GM19467 (cell line): Measurements from ENCODE around the gene THTPA.
"Not testable (repeated sequence)": the region's sequence is repeated elsewhere in the genome, so short reads cannot be mapped to it uniquely, and the experiment has no call there.

Experiments
- ATAC-seq: cut with Tn5 transposase; IDR thresholded peaks from one replicate; pipeline ENCODE4 v1.9.1; 2021; ENCODE audit warnings: mild to moderate bottlenecking, moderate library complexity; ENCODE audit not compliant: unreplicated experiment

Gene THTPA

DNA sequence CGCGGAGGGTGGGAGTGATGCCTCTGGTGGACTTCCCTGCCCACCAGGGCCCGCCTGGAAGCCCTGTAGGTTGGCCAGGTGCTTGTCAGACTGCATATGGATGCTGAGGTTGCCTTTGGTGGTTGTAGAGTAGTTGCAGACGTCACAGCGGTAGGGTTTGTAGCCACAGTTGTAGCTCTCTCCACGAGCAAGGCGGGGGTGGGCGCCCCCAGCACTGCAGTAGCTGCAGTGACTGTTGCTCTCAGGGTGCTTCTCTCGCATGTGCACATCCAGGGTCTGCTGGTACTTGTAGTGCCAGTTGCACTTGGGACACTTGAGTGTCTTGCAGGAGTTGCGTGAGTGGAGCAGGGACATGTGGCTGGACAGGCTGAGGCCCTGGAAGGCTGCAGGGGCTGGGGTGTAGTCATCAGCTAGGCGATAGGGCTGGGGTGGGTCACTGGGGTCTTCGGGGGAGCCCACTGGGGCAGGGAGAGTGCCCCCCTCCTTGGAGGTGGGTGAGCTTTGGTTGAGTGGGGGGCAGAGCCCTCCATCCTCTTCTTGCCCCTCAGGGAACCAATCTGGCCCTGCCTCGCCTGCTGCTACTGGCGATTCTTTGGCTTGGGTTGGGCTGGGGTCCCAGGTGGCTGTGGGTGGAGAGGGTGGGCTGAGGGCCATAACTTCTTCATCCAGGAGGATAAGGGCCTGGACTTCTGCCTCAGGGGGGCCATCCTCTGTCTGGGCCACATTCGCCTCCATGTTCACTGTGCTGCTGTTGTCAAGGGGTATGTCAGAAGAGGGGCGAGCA, 22.2 kb upstream of the THTPA start:
- ATAC-seq = no peak

DNA sequence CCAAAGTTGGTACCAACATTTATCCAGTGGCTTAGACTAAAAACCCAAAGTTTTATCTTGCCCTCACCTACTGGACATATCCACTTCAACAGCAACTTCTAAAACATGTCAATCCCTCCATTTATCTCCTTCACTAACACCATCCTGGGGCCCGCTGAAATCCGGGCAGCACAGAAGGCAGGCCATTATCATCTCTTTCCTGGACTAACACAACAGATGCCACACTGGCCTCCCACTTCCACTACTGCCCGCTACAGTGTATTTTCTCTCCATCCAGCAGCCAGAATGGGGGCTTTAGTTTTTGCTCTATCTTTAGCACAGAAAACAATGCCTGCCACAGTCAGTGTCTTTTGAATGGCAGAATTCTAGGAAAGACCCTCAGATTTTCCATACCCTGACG, 20.1 kb upstream of the THTPA start:
- no peak for ATAC-seq

DNA sequence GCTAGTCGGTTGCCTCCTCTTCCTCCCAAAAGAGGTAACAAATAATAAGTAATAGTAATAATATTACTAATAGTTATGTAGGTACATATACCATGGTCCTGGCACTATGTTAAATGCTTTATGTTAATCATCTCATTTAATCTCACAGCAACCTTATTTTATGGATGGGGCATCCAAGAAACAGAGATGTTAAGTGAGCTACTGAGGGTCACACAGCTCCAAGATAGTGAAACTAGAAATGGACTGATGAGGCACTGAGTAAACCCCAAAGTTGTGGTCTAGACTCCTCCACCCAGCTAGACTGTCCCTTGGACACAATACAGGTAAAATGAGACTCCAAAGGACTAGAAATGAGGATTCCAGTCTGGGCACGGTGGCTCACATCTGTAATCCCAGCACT, 19.6 kb upstream of the THTPA start:
- ATAC-seq = no peak

GRCh38 chr14:23536906-23537305, 19.2 kb upstream of the THTPA start:
- not testable (repeated sequence) for ATAC-seq

DNA sequence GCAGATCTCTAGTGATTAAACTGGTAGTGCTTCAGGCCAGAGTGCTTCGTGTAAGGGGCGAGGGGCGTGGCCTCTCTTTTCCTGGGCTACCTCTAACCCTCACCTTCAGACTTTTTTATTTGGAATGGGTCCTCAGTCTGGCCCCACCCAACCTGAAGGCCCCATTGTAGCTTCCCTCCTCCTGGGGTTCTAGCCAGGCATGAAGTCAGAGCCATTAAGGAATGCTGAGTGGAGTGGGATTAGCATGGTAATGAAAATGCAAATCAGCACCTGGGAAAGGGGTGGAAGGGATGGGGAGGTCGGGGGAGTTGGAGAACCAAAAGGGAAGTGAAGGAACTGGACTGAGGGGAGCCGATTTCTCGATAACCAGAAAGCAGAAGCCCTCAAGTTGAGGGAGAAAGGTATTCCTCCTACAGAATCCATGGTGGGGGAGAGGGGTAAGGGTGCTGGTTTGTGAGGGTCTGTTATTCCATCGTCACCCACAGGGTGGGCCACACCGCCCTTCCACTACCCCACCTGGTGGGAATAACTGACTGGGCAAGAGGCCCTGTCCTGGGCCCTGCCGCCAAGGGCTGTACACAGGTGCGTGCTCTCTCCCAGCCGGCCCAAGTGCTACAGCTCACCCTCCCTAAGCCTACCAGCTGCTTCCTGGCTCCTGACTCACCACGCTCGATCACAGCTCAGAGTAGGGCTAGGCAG, 18.6 kb upstream of the THTPA start:
- no peak for ATAC-seq

GRCh38 chr14:23538050-23538718, 17.9 kb upstream of the THTPA start:
- ATAC-seq = no peak

- no peak for ATAC-seq
Measured at GRCh38 chr14:23538785-23539184, 17.3 kb upstream of the THTPA start.

DNA sequence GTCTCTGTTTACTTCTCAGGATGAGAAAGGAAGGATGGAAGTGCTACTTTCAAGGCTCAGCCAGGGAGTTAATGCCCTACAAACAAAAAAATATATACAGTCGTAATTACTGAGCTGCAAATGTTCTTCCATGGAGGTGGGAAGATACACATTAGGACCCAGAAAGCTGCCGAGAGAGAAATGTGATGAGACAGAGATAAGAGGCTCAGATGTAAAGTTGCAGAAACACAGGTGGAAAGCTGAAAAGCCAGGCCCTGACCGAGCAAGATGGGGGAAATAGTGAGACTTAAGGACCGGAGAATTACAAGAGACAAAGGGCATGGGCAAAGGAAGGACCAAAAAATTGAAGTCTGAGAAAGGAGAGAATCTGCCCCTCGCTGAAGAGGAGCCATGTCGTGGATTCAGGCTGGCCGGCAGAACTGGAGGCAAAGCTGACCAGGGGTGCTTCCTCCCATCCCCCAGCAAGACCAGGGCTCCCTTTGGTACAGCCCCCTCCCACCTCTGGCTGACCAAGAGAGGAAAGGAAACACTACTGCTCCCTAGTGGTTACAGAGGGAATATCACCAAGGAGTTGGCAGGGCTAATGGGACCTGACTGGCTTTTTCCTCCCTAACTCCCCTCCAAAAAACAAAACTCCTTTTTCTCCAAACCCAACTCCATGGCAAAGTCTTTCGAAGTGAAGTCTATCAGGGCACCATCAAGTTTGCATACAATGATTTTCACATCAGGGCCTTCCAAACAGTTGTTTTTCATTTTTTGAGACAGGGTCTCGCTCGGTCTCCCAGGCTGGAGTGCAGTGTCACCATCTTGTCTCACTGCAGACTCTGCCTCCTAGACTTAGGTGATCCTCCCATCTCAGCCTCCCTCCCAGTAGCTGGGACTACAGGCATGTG, 16.6 kb upstream of the THTPA start:
- ATAC-seq = peak; percentile 48

GRCh38 chr14:23540141-23540469, 16.0 kb upstream of the THTPA start:
- ATAC-seq = no peak

DNA sequence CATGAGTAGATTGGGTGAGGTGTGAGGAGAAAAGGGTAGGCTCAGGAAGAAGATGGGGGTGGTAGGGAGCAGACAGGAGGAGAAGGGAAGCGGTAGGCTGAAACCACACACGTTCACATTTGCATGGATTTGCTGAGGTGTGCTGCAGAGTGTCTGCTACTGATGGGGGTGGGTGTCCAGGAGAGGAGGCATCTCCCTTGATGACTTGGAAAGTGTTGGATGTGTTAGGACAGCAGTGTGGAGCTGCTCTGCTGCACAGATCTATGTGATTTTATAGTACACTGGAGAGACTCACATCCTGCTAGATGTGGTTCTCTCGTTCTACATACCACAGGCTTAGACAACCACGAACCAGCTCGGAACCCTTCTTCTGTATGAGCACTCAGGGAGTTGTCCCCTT, 13.8 kb upstream of the THTPA start:
- ATAC-seq = no peak

GRCh38 chr14:23543403-23543802, 12.7 kb upstream of the THTPA start:
- ATAC-seq = no peak

DNA sequence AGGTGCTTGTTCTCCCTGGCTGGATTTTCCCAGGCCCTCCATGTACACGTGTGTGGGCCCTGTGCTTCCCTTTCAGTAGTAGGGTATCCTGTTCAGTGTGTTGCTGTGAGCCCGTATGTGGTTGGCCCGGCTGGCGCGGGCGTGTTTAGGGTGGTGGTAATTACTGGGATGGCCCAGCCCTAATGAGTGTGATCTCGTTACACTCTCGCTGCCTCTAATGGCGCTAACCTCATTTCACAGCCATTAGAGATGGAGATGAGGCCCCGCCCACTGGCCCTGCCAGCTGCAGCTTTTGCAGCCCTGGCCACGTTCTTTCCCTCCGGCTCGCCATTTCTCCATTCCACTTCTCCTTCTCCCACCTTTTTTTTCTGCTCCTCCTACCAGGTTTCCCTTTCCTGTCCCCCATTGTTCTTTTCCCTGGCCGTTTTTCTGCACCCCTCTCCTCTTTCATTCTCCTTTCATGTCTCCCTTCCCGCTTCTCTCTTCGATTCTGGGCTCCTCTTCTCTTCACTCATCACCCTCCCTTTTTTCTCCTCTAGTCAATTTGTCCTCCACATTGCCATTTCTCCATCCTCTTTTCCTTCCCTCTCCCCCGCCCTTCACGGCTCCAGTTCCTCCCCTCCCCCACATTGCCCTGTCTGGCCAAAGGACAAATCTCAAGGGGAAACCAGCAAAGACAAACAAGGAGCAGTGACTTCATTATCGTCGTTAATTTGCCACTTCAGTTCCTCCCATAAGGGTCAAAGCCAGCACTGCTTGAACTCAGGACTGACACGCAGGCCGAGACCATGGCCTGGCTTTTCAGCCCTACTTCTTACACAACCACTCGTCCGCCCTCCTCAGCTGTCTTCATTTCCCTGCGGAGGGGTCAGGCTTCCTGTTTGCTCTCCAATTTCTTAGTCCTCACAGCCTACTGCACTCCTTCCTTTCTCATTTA, 11.3 kb upstream of the THTPA start:
- ATAC-seq = no peak

- ATAC-seq = no peak
Measured at GRCh38 chr14:23545740-23546365, 10.2 kb upstream of the THTPA start.

DNA sequence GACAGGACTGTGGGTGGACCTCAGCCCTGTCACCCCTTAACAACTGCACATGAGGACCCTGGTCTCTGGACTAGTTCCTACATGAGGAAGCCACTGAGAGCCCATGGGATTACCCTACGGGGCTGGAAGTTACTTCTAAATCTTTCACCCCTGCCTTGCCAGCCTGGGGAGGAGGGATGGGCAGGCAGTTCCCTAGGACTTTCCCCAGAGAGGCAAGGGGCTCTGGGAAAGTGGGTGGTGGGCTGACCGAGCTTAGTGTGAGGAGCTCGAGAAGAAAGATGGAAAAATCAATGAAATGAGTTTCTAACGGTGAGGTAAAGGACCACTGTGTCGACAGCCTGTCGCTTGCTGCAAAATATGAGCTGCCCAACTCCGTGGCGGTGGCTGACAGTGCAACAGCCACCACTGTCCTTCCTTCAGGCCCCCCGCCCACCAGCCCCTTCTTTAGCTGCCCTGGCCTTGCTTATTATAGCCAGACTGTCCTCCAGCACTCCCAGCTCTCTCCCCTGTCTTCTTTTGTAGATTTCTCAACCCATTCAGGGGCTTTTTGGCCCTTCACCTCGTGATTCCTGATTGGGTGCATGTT, 9.5 kb upstream of the THTPA start:
- ATAC-seq = no peak

- ATAC-seq = no peak
Measured at GRCh38 chr14:23547924-23548323, 8.1 kb upstream of the THTPA start.

DNA sequence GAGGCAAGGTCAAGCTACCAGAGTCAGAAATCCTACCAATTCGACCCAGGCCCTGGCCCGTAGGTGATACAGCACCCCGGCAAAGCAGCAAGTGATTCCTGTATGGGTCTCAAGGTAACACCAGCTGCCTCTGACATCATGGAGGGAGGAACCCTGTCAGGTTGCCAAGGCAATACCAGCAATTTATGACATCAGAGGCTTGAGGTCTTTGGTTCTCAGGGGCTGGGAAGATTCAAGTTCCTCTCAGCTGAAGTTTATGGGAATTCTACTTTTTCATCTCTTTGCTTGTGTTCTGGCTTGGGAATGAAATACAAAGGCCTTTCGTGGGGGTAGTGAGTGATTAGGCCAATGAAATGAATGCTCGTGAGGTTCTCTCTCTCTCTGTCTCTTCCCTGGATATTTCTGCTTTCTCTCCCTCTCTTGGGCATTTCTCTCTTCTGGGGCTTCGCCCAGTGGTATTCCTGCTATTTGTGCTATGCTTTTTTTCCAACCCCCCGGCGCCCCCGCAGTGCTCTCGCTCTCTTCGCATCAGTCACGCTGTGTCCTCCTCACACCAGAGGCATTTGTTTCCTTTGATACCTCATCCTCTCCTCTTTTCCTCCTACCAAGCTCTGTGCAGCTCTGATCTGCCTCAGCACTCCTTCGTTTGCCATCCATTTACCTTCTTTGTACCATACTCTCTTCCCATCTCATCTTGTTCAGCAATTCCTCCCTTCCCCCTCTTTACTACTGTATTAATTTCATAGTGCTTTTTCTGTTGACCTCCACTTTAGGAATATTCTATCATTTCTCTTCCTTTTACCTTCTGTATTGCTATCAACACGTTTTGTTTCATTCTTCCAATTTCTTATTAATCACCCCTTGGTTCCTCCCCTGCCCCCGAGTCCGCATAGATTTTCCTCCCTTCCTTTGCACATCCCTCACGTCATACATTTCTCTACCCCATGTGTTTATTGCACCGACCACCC, 7.4 kb upstream of the THTPA start:
- no peak for ATAC-seq

- ATAC-seq = no peak
Measured at GRCh38 chr14:23550131-23550811, 5.8 kb upstream of the THTPA start.
